GM19467 (cell line): ENCODE measurements around the gene NOS3.

Source experiments
- ATAC-seq: cut with Tn5 transposase; IDR thresholded peaks from one replicate; pipeline ENCODE4 v1.9.1; 2021; ENCODE audit warnings: mild to moderate bottlenecking, moderate library complexity; ENCODE audit not compliant: unreplicated experiment

The NOS3 gene

GRCh38 chr7:150977382-150978125 lies 13.3 kb upstream of the NOS3 start:
- no peak for ATAC-seq

DNA sequence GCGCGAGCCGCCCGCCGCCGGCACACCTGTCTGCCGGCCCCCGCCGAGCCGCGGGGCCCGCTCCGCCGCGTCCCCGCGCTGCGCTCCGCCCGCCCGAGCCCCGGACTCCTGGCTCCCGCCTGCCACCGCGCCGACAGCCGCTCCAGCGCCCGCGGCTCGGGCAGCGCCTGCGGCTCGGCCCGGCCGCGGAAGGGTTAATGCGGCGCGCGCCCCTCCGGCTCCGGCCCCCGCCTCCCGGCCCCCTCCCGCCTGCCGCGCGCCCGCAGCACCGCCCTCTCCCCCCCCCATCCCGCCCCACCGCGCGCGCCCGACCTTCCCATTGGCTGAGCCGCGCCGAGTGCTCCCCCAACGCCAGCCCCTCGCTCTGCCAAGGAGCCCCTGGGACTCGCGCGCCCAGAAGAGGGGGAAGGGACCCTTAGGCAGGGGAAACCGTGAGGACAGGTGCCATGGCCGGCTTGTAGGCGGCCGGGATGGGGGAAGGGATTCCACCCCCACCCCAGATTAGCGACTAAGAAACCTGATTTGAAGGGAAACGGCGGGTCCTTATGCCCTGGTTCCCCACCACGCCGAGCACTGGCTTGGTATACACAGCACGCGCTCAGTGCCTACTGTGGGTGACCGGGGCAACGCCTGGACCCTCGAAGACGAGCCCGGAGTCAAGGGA lies 12.6 kb upstream of the NOS3 start, which contains the start of gene KCNH2:
KCNH2 (minus strand) TSS at position 196 of the 664 bp plus-strand sequence. CDS start 408 bp downstream, outside the sequence.
- ATAC-seq, result no peak

DNA sequence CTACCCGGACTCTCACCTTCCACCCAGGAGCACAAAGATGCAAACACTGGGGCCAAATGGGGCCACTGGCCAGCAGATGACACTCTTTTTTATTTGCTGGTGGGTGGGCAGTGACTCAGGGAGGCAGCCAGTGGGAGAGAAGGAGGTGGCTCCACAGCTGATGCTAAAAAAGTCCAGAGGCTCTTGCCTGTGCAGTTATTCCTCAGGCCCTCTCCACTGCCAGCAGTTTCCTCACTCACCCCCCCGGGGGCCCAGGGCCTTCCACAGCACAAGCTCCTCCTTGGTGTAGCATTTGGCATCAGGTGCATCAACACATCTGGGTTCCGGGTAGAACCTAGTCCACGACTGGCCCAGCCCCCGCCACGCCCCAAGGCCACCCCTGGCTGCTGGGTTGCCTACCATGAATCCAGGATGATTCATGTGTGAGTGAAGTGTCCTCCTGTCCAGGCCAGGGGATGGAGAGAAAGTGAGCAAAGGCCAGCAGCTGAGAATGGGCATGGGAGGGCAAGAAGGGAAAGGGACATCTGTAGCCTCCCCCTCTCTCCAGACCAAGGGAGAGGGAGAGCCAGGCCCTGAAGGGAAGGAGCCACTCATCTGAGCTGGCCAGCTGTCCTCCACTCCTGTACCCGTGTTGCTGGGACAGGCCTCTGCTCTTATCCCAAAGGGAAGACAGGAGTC lies 11.0 kb upstream of the NOS3 start:
- no peak for ATAC-seq

- ATAC-seq, result no peak
Observed at GRCh38 chr7:150980663-150981062, 10.2 kb upstream of the NOS3 start.

DNA sequence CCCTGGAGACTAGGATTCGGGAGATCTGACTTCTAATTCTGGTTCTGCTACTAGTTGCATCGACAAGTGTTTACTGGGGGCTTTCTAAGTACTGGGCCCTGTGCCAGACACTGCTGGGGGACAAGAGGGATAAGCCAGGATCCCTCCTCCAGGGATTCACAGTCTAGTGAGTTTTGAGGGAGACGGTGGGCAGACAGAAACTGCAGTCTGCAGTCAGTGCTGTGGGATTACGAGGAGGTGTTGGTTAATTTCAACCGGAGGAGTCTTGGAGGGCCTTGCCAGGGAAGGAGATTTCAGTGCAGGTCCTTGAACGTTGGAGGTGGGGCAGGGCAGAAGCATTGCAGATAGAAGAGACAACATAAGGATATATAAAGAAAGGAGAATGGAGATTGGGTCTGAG lies 9.2 kb upstream of the NOS3 start:
- no peak for ATAC-seq

GRCh38 chr7:150982351-150982750 lies 8.5 kb upstream of the NOS3 start:
- ATAC-seq, result no peak

DNA sequence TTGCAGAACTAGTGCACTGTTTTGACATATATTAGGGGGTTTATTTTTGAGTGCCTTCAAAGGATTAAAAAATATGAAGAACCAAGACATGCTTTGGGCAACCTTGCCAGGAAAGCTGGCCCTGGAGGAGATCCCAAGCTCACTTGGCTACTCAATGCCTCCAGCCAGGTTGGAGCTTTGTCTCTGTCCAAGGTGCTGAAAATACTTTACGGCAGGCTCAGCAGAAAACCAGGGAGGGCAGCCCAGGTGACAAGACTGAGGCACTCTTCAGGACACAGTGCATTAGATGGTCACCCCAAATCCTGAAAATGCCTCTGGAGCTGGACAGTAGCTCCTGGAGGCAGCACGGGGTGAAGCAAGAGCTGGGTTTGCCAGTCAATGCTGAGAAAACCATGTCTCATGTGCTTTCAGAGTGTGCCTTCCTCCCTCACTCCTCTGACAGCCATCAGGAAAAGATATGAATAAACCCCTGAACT lies 6.9 kb upstream of the NOS3 start:
- no peak for ATAC-seq

GRCh38 chr7:150986099-150986512 lies 4.7 kb upstream of the NOS3 start:
- ATAC-seq, result no peak

DNA sequence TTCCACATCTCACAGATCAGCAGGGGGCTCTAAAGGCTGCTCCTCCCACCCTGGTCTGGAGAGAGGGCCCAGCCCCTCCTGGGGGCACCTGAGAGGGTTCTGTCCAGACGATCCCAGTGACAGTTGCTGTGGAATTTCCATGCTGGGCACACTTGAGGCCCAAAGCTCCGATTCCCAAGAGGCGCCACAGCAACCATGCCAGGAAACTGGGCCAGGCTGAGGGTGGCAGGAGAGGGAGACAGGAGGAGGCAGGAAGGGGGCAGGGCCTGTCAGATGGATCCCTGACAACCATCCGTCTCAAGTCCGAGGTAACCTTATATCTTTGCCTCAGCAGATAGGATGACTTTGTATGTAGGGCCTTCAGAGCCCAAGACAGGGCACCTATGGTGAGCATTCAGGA lies 4.3 kb upstream of the NOS3 start:
- no peak for ATAC-seq

GRCh38 chr7:150988230-150989226 lies 2.3 kb upstream of the NOS3 start:
- ATAC-seq, result no peak

- no peak for ATAC-seq
Observed at GRCh38 chr7:150989456-150989855, 1.4 kb upstream of the NOS3 start.

DNA sequence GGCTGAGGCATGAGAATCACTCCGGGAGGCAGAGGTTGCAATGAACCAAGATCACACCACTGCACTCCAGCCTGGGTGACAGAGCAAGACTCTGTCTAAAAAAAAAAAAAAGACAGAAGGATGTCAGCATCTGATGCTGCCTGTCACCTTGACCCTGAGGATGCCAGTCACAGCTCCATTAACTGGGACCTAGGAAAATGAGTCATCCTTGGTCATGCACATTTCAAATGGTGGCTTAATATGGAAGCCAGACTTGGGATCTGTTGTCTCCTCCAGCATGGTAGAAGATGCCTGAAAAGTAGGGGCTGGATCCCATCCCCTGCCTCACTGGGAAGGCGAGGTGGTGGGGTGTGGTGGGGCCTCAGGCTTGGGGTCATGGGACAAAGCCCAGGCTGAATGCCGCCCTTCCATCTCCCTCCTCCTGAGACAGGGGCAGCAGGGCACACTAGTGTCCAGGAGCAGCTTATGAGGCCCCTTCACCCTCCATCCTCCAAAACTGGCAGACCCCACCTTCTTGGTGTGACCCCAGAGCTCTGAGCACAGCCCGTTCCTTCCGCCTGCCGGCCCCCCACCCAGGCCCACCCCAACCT lies 1.3 kb downstream of the NOS3 start:
- ATAC-seq, result no peak

GRCh38 chr7:150992833-150993302 lies 2.1 kb downstream of the NOS3 start:
- ATAC-seq, result peak; percentile 55

DNA sequence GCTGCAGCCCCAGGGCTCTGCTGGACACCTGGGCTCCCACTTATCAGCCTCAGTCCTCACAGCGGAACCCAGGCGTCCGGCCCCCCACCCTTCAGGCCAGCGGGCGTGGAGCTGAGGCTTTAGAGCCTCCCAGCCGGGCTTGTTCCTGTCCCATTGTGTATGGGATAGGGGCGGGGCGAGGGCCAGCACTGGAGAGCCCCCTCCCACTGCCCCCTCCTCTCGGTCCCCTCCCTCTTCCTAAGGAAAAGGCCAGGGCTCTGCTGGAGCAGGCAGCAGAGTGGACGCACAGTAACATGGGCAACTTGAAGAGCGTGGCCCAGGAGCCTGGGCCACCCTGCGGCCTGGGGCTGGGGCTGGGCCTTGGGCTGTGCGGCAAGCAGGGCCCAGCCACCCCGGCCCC lies 2.7 kb downstream of the NOS3 start:
- no peak for ATAC-seq

DNA sequence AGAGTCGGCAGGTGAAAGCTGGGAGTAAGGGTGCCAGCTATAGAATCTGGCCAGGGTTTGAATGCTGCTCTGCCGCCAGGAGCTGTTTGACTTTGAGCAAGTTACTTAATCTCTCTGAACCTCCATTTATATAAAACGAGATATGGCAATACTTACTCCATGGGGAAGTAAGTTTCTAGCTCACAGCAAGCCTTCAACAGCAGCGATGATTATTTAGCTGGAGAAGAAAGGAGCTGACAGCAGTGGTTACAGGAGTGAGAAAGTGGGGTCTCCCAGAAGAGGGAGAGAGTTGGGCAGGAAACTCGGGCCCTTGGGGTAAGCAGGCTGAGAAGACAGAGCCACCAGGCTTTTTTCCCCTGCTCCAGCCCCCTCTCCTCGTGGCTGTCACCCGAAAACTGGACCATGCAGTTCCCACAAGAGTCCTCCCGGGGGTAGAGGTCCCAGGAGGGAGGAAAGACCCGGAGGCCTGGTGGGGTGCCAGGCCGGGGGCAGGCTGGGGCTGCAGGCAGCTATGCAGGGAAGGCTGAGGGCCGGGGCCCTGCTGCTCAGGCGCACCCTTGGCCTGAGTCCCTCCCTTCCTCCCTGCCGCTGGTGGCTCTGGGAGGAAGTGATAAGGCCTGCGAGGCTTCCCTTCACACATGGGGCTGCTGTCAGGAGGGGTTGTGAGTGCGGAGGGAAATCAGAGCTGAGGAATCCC lies 3.5 kb downstream of the NOS3 start:
- no peak for ATAC-seq

DNA sequence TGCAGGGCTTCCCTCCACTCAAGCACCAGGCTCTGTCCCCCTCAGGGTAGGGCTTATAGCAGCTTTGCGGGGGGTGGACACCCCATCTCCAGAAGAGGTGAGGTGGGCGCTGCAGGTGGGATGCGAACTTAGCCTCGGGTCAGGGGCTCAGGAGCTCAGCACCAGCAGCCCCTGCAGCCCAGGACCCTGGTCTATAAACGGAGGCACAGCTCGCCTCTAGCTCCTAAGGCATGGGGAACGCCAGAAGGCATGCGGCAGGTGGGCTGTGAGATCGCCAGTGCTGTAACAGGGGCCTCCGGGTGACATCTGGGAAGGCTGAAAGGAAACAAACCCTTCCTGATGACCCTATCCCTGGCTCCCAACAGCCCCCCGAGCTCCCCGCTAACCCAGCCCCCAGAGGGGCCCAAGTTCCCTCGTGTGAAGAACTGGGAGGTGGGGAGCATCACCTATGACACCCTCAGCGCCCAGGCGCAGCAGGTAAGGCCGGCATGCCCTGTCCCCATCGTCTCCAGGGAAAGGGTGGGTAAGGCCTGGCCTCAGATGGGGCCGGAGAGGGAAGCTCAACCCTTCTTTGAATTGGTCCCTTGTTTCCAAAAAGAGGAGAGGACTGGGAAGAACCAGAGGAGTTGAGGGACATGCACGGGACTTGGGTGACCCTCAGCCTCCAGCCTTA lies 4.2 kb downstream of the NOS3 start:
- ATAC-seq, result no peak

GRCh38 chr7:150996376-150997074 lies 5.7 kb downstream of the NOS3 start:
- no peak for ATAC-seq

- no peak for ATAC-seq
Observed at GRCh38 chr7:150997075-150997511, 6.3 kb downstream of the NOS3 start.
